HG02852 (cell line): ENCODE measurements around the gene FOXL2.

ENCODE experiments used
- ATAC-seq: cut with Tn5 transposase; IDR thresholded peaks from one replicate; pipeline ENCODE4 v1.9.1; 2021; ENCODE audit warnings: mild to moderate bottlenecking, moderate library complexity; ENCODE audit not compliant: unreplicated experiment

Gene FOXL2

DNA sequence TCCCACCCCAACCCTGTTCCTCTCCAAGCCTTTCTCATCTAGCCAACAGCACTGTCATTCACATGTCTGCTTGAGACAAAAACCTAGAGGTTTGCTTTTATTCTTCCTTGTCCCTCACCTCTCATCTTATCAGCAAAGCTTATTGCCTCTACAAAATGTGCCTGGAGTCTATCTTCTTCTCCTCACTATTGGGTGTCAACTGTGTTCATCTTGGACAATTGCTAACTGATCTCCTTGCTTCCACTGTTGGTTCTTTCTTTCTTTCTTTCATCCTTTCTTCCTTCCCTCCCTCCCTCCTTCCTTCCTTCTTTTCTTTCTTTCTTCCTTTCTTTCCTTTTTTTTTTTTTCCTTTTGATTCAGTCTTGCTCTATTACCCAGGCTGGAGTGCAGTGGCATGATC lies 48.2 kb downstream of the FOXL2 start:
- ATAC-seq = no peak

GRCh38 chr3:138898301-138898700 lies 48.6 kb downstream of the FOXL2 start:
- no peak for ATAC-seq
